Muscle layer of colon (tissue), 2 donors: Measurements from ENCODE around the gene VAPA.
"Not testable (repeated sequence)": the region's sequence is repeated elsewhere in the genome, so short reads cannot be mapped to it uniquely, and the experiment has no call there.

Experiments used
- H3K27ac ChIP-seq: one replicate; pipeline ENCODE4 v1.7.0; 2013; ENCODE audit warnings: low read depth, mild to moderate bottlenecking, low read length, moderate library complexity
- H3K27me3 ChIP-seq, 2 donors: one replicate each; pipeline ENCODE4 v1.7.0; 2013; ENCODE audit warnings: low read length in 2 of 2, mild to moderate bottlenecking in 2 of 2; ENCODE audit not compliant: insufficient read depth in 2 of 2, control insufficient read depth in 1 of 2
- H3K36me3 ChIP-seq: one replicate; pipeline ENCODE4 v1.7.0; 2013; ENCODE audit warnings: mild to moderate bottlenecking, low read length; ENCODE audit not compliant: insufficient read depth
- H3K4me1 ChIP-seq: one replicate; pipeline ENCODE4 v1.7.0; 2013; ENCODE audit warnings: mild to moderate bottlenecking, low read length; ENCODE audit not compliant: insufficient read depth
- H3K4me3 ChIP-seq, 2 donors: one replicate each; pipeline ENCODE4 v1.7.0; 2013; ENCODE audit warnings: low read length in 2 of 2, low read depth in 1 of 2, mild to moderate bottlenecking in 1 of 2, moderate library complexity in 1 of 2
- H3K9ac ChIP-seq: one replicate; pipeline ENCODE4 v1.7.0; 2013; ENCODE audit warnings: low read length
- H3K9me3 ChIP-seq: one replicate; pipeline ENCODE4 v1.7.0; 2013; ENCODE audit warnings: mild to moderate bottlenecking, low read length
- donor health status: abdominal sarcoma.
- donor health status: Adenocarcinoma of cecum.

VAPA gene

GRCh38 chr18:9890957-9891356 is 22.9 kb upstream of the VAPA start:
- Histone ChIP-seq H3K36me3 (no peaks in the 10 kb centered on the region), H3K4me1 (no peaks in the 10 kb centered on the region), H3K4me3 (no peak overlapping the region), H3K27ac (no peak overlapping the region), H3K9ac (no peak overlapping the region), H3K27me3 (no peaks in the 10 kb centered on the region), H3K9me3 (no peaks in the 10 kb centered on the region)

DNA sequence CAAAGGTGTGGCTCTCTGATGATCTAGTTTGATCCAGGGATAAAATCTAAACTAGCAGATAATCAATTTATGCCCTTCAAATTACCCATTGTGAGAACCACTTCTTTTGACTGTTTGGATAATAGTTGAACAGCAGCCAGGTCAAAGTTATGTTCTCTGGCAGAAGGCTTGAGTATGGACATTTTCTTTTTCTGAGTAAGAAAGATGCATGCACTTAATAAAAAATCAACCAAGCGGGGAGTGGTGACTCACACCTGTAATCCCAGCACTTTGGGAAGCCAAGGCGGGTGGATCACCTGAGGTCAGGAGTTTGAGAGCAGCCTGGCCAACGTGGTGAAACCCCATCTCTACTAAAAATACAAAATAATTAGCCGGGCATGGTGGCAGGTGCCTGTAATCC is 22.3 kb upstream of the VAPA start:
- not testable (repeated sequence) for H3K36me3 ChIP-seq, H3K27ac ChIP-seq, H3K9ac ChIP-seq, H3K4me3 ChIP-seq, H3K27me3 ChIP-seq, H3K9me3 ChIP-seq, H3K4me1 ChIP-seq

GRCh38 chr18:9894454-9895068 is 19.3 kb upstream of the VAPA start:
- no peak overlapping the region for H3K27ac ChIP-seq
- H3K9ac ChIP-seq = no peak overlapping the region
- H3K4me1 ChIP-seq = no peaks in the 10 kb centered on the region
- H3K27me3 ChIP-seq = no peaks in the 10 kb centered on the region
- no peaks in the 10 kb centered on the region for H3K9me3 ChIP-seq
- H3K36me3 ChIP-seq = no peaks in the 10 kb centered on the region
- H3K4me3 ChIP-seq = no peak overlapping the region

DNA sequence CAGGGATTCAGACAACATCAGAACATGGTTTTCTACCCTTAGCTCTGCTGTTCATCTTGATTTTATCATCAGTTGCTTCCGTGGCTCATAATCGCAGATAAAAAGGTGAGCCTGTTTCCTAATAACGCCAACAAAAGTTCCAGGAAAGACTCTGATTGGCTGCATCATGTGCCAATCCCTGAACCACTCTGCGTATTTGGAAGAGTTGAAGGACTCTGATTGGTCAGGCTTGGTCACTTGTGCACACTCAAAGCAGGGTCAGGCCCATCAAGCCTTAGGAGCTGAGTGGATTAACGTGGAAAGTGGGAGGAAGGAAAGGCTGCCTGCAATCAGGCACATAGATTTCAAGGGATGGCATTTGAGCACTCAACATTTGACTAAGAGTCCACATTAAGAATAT is 16.7 kb upstream of the VAPA start:
- Histone ChIP-seq H3K4me1 (no peaks in the 10 kb centered on the region), H3K27me3 (no peaks in the 10 kb centered on the region), H3K9ac (no peak overlapping the region), H3K36me3 (no peaks in the 10 kb centered on the region), H3K9me3 (no peaks in the 10 kb centered on the region), H3K27ac (no peak overlapping the region), H3K4me3 (no peak overlapping the region)

- not testable (repeated sequence) for H3K27ac ChIP-seq, H3K9me3 ChIP-seq, H3K4me3 ChIP-seq
Observed at GRCh38 chr18:9897787-9898291, 16.0 kb upstream of the VAPA start.

GRCh38 chr18:9898792-9899549 is 14.8 kb upstream of the VAPA start:
- Histone ChIP-seq H3K9ac (no peak overlapping the region), H3K27ac (no peak overlapping the region), H3K27me3 (no peaks in the 10 kb centered on the region), H3K36me3 (no peaks in the 10 kb centered on the region), H3K4me1 (no peaks in the 10 kb centered on the region), H3K9me3 (no peaks in the 10 kb centered on the region), H3K4me3 (no peak overlapping the region)

More at GRCh38 chr18:9897787-9898291, 16.0 kb upstream of the VAPA start:
- not testable (repeated sequence) for H3K27me3 ChIP-seq, H3K9ac ChIP-seq, H3K36me3 ChIP-seq, H3K4me1 ChIP-seq

DNA sequence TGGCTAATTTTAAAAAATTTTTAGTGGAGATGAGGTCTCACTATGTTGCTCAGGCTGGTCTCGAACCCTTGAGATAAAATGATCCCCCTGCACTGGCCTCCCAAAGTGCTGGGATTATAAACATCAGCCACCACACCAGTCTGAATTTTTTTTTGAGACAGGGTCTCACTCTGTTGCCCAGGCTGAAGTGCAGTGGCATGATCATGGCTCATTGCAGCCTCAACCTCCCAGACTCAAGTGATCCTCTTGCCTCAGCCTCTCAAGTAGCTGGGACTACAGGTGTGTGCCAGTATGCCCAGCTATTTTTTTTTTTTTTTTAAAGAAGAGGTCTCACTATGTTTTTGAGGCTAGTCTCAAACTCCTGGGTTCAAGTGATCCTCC is 14.3 kb upstream of the VAPA start:
- H3K4me3 ChIP-seq, H3K4me1 ChIP-seq, H3K9ac ChIP-seq, H3K9me3 ChIP-seq, H3K36me3 ChIP-seq, H3K27me3 ChIP-seq, H3K27ac ChIP-seq: not testable (repeated sequence)

- Histone ChIP-seq H3K9ac (no peak overlapping the region), H3K36me3 (no peaks in the 10 kb centered on the region), H3K9me3 (no peaks in the 10 kb centered on the region), H3K4me3 (no peak overlapping the region), H3K27ac (no peak overlapping the region), H3K27me3 (no peaks in the 10 kb centered on the region), H3K4me1 (no peaks in the 10 kb centered on the region)
Observed at GRCh38 chr18:9900699-9901098, 13.1 kb upstream of the VAPA start.

DNA sequence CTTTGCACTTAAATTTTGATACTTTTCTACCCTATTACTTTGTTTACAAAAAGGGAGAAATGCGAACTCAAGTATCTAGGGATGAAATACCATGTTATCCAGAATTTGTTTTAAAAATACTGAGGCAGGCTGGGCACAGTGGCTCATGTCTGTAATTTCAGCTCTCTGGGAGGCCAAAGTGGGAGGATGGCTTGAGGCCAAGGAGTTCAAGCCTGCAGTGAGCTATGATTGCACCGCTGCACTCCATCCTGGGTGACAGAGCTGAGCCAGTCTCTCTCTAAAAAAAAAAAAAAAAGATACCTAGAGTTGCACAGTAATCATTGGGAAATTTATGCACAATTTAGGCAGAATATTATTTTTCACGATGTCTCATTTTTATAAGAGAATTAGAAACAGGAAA is 12.4 kb upstream of the VAPA start:
- no peaks in the 10 kb centered on the region for H3K9me3 ChIP-seq
- no peaks in the 10 kb centered on the region for H3K36me3 ChIP-seq
- H3K4me1 ChIP-seq = no peaks in the 10 kb centered on the region
- H3K9ac ChIP-seq = no peak overlapping the region
- no peaks in the 10 kb centered on the region for H3K27me3 ChIP-seq
- no peak overlapping the region for H3K4me3 ChIP-seq
- no peak overlapping the region for H3K27ac ChIP-seq

- not testable (repeated sequence) for H3K4me3 ChIP-seq, H3K36me3 ChIP-seq, H3K4me1 ChIP-seq, H3K9ac ChIP-seq, H3K27me3 ChIP-seq, H3K27ac ChIP-seq, H3K9me3 ChIP-seq
Observed at GRCh38 chr18:9902264-9902663, 11.6 kb upstream of the VAPA start.

- Histone ChIP-seq H3K9me3 (no peaks in the 10 kb centered on the region), H3K9ac (no peak overlapping the region), H3K36me3 (no peaks in the 10 kb centered on the region), H3K27me3 (no peaks in the 10 kb centered on the region), H3K4me3 (no peak overlapping the region), H3K27ac (no peak overlapping the region), H3K4me1 (no peaks in the 10 kb centered on the region)
Observed at GRCh38 chr18:9902832-9903231, 11.0 kb upstream of the VAPA start.

DNA sequence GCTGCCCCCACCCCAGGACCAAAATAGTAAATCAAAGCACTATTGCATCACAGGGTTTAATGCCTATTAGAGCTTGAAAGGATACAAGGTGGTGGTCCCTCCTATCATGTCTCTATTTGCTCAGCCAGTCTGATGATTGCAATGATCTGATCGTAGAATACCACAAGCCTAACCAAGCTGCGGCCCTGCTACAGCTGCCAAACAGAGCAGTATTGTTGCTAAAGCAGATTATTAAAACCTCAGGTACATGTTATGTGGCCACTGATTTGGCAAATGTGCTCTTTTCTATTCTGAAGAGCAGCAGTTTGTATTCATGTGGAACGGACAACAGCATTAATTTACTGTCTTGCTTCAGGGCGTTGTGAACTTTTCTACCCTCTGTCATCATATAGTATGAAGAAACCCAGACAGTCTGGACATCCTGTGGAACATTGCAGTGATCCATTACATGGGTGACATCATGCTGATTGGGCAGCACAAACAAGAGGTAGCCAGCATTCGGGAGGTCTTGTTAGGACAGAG is 8.4 kb upstream of the VAPA start:
- Histone ChIP-seq H3K27ac (no peak overlapping the region), H3K4me1 (no peaks in the 10 kb centered on the region), H3K9me3 (no peaks in the 10 kb centered on the region)

More for the DNA sequence above, 8.4 kb upstream of the VAPA start:
- H3K9ac ChIP-seq = no peak overlapping the region
- no peak overlapping the region for H3K4me3 ChIP-seq
- H3K27me3 ChIP-seq = no peaks in the 10 kb centered on the region
- no peaks in the 10 kb centered on the region for H3K36me3 ChIP-seq
